Mesenchymal stem cell (in vitro differentiated cells and primary cell): ENCODE data around the gene ETS2.

Experiments
- DNase-seq: peaks from one replicate; pipeline ENCODE4 v3.0.0-alpha.2; 2013
- H2AFZ ChIP-seq: one replicate; pipeline ENCODE4 v1.6.1; 2013; ENCODE audit warnings: low read depth, mild to moderate bottlenecking, control low read depth, inconsistent platforms, low read length, moderate library complexity
- H2AK5ac ChIP-seq: 2 replicates; pipeline ENCODE4 v1.6.1; 2013; ENCODE audit warnings: low read length, moderate library complexity, mild to moderate bottlenecking, inconsistent platforms; ENCODE audit not compliant: severe bottlenecking
- H2BK120ac ChIP-seq: one replicate; pipeline ENCODE4 v1.6.1; 2013; ENCODE audit warnings: low read depth, mild to moderate bottlenecking, inconsistent platforms, low read length, moderate library complexity
- H2BK12ac ChIP-seq, 2 experiments: one replicate each; pipeline ENCODE4 v1.6.1; 2013; ENCODE audit warnings: inconsistent platforms in 2 of 2, low read length in 2 of 2, mild to moderate bottlenecking in 2 of 2, moderate library complexity in 2 of 2, control low read depth in 1 of 2
- H2BK15ac ChIP-seq: one replicate; pipeline ENCODE4 v1.6.1; 2013; ENCODE audit warnings: mild to moderate bottlenecking, low read depth, inconsistent platforms; ENCODE audit not compliant: poor library complexity, severe bottlenecking
- H2BK5ac ChIP-seq: 2 replicates; pipeline ENCODE4 v1.6.1; 2013; ENCODE audit warnings: low read depth, mild to moderate bottlenecking, low read length, control low read depth, inconsistent platforms; ENCODE audit not compliant: poor library complexity, severe bottlenecking
- H3K14ac ChIP-seq, 2 experiments: one replicate each; pipeline ENCODE4 v1.6.1; 2013; ENCODE audit warnings: inconsistent platforms in 2 of 2, low read length in 2 of 2, control low read depth in 1 of 2, mild to moderate bottlenecking in 1 of 2, moderate library complexity in 1 of 2
- H3K18ac ChIP-seq, 2 experiments: one replicate each; pipeline ENCODE4 v1.6.1; 2013; ENCODE audit warnings: inconsistent platforms in 2 of 2, low read length in 2 of 2, control low read depth in 1 of 2, low read depth in 1 of 2, mild to moderate bottlenecking in 1 of 2
- H3K23ac ChIP-seq, 2 experiments: one replicate each; pipeline ENCODE4 v1.6.1; 2013; ENCODE audit warnings: inconsistent platforms in 2 of 2, low read length in 2 of 2, mild to moderate bottlenecking in 2 of 2, moderate library complexity in 2 of 2, control low read depth in 1 of 2
- H3K27ac ChIP-seq: 2 replicates; pipeline ENCODE4 v1.5.1; 2013; ENCODE audit warnings: mild to moderate bottlenecking, moderate library complexity, low read length, control low read depth, inconsistent platforms; ENCODE audit not compliant: poor library complexity, severe bottlenecking
- H3K27me3 ChIP-seq, 2 experiments: 2 replicates each; pipeline versions ENCODE4 v1.6.1 to v1.7.0; 2013; ENCODE audit warnings: low read length in 2 of 2, mild to moderate bottlenecking in 2 of 2, moderate library complexity in 2 of 2, control low read depth in 1 of 2, inconsistent platforms in 1 of 2; ENCODE audit not compliant: control insufficient read depth in 1 of 2, insufficient read depth in 1 of 2
- H3K36me3 ChIP-seq, 2 experiments: 2 replicates each; pipeline versions ENCODE4 v1.6.1 to v1.7.0; 2013; ENCODE audit warnings: low read length in 2 of 2, control low read depth in 1 of 2, inconsistent platforms in 1 of 2, low read depth in 1 of 2, mild to moderate bottlenecking in 1 of 2; ENCODE audit not compliant: insufficient read depth in 2 of 2, control insufficient read depth in 1 of 2
- H3K4ac ChIP-seq, 2 experiments: one replicate each; pipeline ENCODE4 v1.6.1; 2013; ENCODE audit warnings: inconsistent platforms in 2 of 2, low read length in 2 of 2, mild to moderate bottlenecking in 2 of 2, moderate library complexity in 2 of 2, control low read depth in 1 of 2, low read depth in 1 of 2
- H3K4me1 ChIP-seq: 2 replicates; pipeline ENCODE4 v1.6.1; 2013; ENCODE audit warnings: low read depth, low read length, control low read depth; ENCODE audit not compliant: control insufficient read depth, insufficient read depth
- H3K4me2 ChIP-seq: 2 replicates; pipeline ENCODE4 v1.6.1; 2013; ENCODE audit warnings: low read length, mild to moderate bottlenecking, inconsistent platforms; ENCODE audit not compliant: poor library complexity, severe bottlenecking
- H3K4me3 ChIP-seq, 2 experiments: 2 replicates each; pipeline versions ENCODE4 v1.5.1 to v1.7.0; 2013; ENCODE audit warnings: low read length in 2 of 2, mild to moderate bottlenecking in 2 of 2, control low read depth in 1 of 2, low read depth in 1 of 2; ENCODE audit not compliant: insufficient read depth in 1 of 2
- H3K79me1 ChIP-seq: replicated peaks from 2 replicates; pipeline ENCODE4 v1.6.1; 2013; ENCODE audit warnings: mild to moderate bottlenecking, control low read depth, low read length, inconsistent platforms; ENCODE audit not compliant: poor library complexity, severe bottlenecking
- H3K9ac ChIP-seq: 2 replicates; pipeline ENCODE4 v1.7.0; 2013; ENCODE audit warnings: mild to moderate bottlenecking, low read length, moderate library complexity
- H3K9me3 ChIP-seq: 2 replicates; pipeline ENCODE4 v1.7.0; 2013; ENCODE audit warnings: mild to moderate bottlenecking, low read length; ENCODE audit not compliant: control insufficient read depth
- H4K8ac ChIP-seq: one replicate; pipeline ENCODE4 v1.6.1; 2013; ENCODE audit warnings: inconsistent platforms, mild to moderate bottlenecking, low read length, moderate library complexity
- H4K91ac ChIP-seq: one replicate; pipeline ENCODE4 v1.6.1; 2013; ENCODE audit warnings: mild to moderate bottlenecking, low read length, inconsistent platforms
- WGBS: methylation state at CpG from one replicate; pipeline ENCODE4 v1.1.7; 2013; ENCODE audit warnings: mixed read lengths; 5-methylcytosine and 5-hydroxymethylcytosine counted together

The ETS2 gene

GRCh38 chr21:38780879-38781278 is 24.9 kb upstream of the ETS2 start:
- Histone ChIP-seq H2BK120ac (no peak overlapping the region), H3K27ac (no peak overlapping the region), H2BK12ac (no peak overlapping the region), H4K8ac (no peak overlapping the region), H3K4ac (no peak overlapping the region), H2AK5ac (no peak overlapping the region), H3K36me3 (no peaks in the 10 kb centered on the region), H3K23ac (no peak overlapping the region), H4K91ac (no peak overlapping the region), H3K9me3 (peaks cover 40% of the 10 kb centered on the region), H2AFZ (no peak overlapping the region), H3K79me1 (no peaks in the 10 kb centered on the region), H3K4me2 (no peak overlapping the region), H3K18ac (no peak overlapping the region), H2BK15ac (no peak overlapping the region), H3K4me1 (no peaks in the 10 kb centered on the region), H3K14ac (no peak overlapping the region), H3K27me3 (no peaks in the 10 kb centered on the region), H3K9ac (no peak overlapping the region), H2BK5ac (no peak overlapping the region), H3K4me3 (no peak overlapping the region)
- WGBS: 93% methylated on average over 2 of the region's 2 CpGs
- DNase-seq: peak; percentile 73

GRCh38 chr21:38784458-38785266 is 21.1 kb upstream of the ETS2 start:
- Histone ChIP-seq H4K91ac (no peak overlapping the region), H3K18ac (no peak overlapping the region), H2BK12ac (no peak overlapping the region), H3K4me3 (no peak overlapping the region), H3K9ac (no peak overlapping the region), H2AK5ac (no peak overlapping the region), H3K4me2 (no peak overlapping the region), H4K8ac (no peak overlapping the region), H2BK5ac (no peak overlapping the region), H3K4me1 (peaks cover 13% of the 10 kb centered on the region), H2BK120ac (no peak overlapping the region), H2AFZ (no peak overlapping the region), H3K23ac (no peak overlapping the region), H3K14ac (no peak overlapping the region), H3K27ac (no peak overlapping the region), H2BK15ac (no peak overlapping the region), H3K36me3 (no peaks in the 10 kb centered on the region), H3K27me3 (no peaks in the 10 kb centered on the region), H3K4ac (no peak overlapping the region), H3K9me3 (peaks cover 28% of the 10 kb centered on the region), H3K79me1 (no peaks in the 10 kb centered on the region)
- DNase-seq: no peak
- 90% methylated on average over 3 of the region's 7 CpGs for WGBS

GRCh38 chr21:38785483-38785882 is 20.2 kb upstream of the ETS2 start:
- H2BK5ac ChIP-seq: no peak overlapping the region
- H2AFZ ChIP-seq: no peak overlapping the region
- WGBS: 92% methylated on average over 1 of the region's 1 CpG
- no peak overlapping the region for H2BK15ac ChIP-seq
- H4K8ac ChIP-seq: no peak overlapping the region
- peaks cover 13% of the 10 kb centered on the region for H3K4me1 ChIP-seq
- H3K18ac ChIP-seq: no peak overlapping the region
- no peak overlapping the region for H3K4me2 ChIP-seq
- H3K4me3 ChIP-seq: no peak overlapping the region
- H3K4ac ChIP-seq: no peak overlapping the region
- H3K27ac ChIP-seq: no peak overlapping the region
- no peaks in the 10 kb centered on the region for H3K36me3 ChIP-seq
- H3K27me3 ChIP-seq: no peaks in the 10 kb centered on the region
- H3K79me1 ChIP-seq: no peaks in the 10 kb centered on the region
- no peak overlapping the region for H4K91ac ChIP-seq
- no peak overlapping the region for H3K23ac ChIP-seq
- no peak overlapping the region for H3K14ac ChIP-seq
- DNase-seq: no peak
- H2BK120ac ChIP-seq: no peak overlapping the region
- H3K9ac ChIP-seq: no peak overlapping the region
- no peak overlapping the region for H2BK12ac ChIP-seq
- H3K9me3 ChIP-seq: peaks cover 23% of the 10 kb centered on the region
- no peak overlapping the region for H2AK5ac ChIP-seq

DNA sequence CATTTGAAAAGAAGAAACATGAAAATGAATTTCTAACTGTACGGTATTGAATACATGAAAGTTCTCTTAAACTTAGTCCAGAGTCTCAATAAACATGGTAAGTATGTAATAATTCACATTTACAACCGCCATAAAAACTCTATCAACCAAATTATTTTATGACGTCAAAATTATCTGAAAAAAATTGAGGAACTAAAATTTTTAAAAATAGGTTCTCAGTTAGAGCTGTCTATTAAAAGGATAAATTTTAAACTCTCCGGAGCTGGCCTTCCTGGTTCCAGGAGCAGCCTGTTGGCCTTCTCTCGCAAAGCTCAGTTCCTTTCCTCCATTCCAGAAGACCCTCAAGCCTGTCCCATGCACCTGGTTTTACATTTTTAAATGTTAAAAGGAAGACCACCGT is 18.7 kb upstream of the ETS2 start:
- Histone ChIP-seq H3K9ac (no peak overlapping the region), H3K4me2 (no peak overlapping the region)
- 100% methylated on average over 3 of the region's 6 CpGs for WGBS

More for the DNA sequence above, 18.7 kb upstream of the ETS2 start:
- Histone ChIP-seq H2BK5ac (no peak overlapping the region), H4K8ac (no peak overlapping the region), H3K4me3 (no peak overlapping the region), H2BK15ac (no peak overlapping the region), H4K91ac (no peak overlapping the region), H2AFZ (no peak overlapping the region), H3K27ac (peak overlapping the region; percentile 50), H3K79me1 (no peaks in the 10 kb centered on the region), H3K4ac (no peak overlapping the region), H3K9me3 (peaks cover 20% of the 10 kb centered on the region), H3K36me3 (no peaks in the 10 kb centered on the region), H3K18ac (no peak overlapping the region), H2AK5ac (no peak overlapping the region), H2BK12ac (no peak overlapping the region), H3K27me3 (no peaks in the 10 kb centered on the region), H3K14ac (no peak overlapping the region), H3K23ac (no peak overlapping the region), H3K4me1 (peaks cover 13% of the 10 kb centered on the region), H2BK120ac (no peak overlapping the region)
- no peak for DNase-seq
